ENCODE measurements around the gene EEF2KMT. TPM values are rescaled to one million over a fixed set of nuclear protein-coding genes. Genes with fewer than 3 reads are reported as not detected.

Gene EEF2KMT
- polyA plus RNA-seq, 1 of the 3 experiments (the other 2 are of a cell fraction): 12.9 TPM

GRCh38 chr16:5065813-5066212, 31.8 kb downstream of the EEF2KMT start, which contains the start of gene C16orf89:
C16orf89 (minus strand) TSS chr16:5065956; CDS start chr16:5065908, 48 bp downstream.
- POLR2A ChIA-PET: no interaction called here

More at GRCh38 chr16:5065813-5066212, 31.8 kb downstream of the EEF2KMT start, which contains the start of gene C16orf89:
- Histone ChIP-seq H3K27ac (ENCODE audit: low read depth in 2 of 2, low read length in 1 of 2) (no peak within 1 kb of the TSS), H3K27me3 (ENCODE audit: insufficient read depth) (peaks cover 38% of the 10 kb centered on the region), H3K9me2 (no peaks in the 10 kb centered on the region), H3K4me2 (no peak within 1 kb of the TSS), H3K9ac (no peak within 1 kb of the TSS), H3K79me2 (ENCODE audit: insufficient read depth) (no peaks in the 10 kb centered on the region), H3K4me1 (ENCODE audit: control insufficient read depth in 1 of 2, insufficient read depth in 2 of 2, low read depth in 1 of 2, low read length in 1 of 2) (no peaks in the 10 kb centered on the region), H2AFZ (ENCODE audit: low read depth) (no peak within 1 kb of the TSS), H3K9me3 (no peaks in the 10 kb centered on the region), H3K36me3 (replicated peaks in 1 of 2; ENCODE audit: control insufficient read depth in 1 of 2, insufficient read depth in 2 of 2, low read length in 1 of 2) (no peaks in the 10 kb centered on the region), H3F3A (replicated peaks; ENCODE audit: insufficient read depth) (no peaks in the 10 kb centered on the region), H4K20me1 (ENCODE audit: insufficient read depth) (no peaks in the 10 kb centered on the region), H3K4me3 (ENCODE audit: low read depth in 2 of 2, low read length in 1 of 2) (no peak within 1 kb of the TSS)
- DNase-seq: no peak
- 18% methylated on average over 3 of the region's 10 CpGs for WGBS (ENCODE audit: low lambda C conversion rate)
- CTCF ChIA-PET: interaction anchor here (1.7 kb wide), 1 partner anchor 9 kb away, joined by 5 read pairs; no protein-coding TSS in a partner anchor
- TF ChIP-seq MEF2A (IDR thresholded peaks at IDR 0.05; ENCODE audit: borderline replicate concordance, low read depth) (no peak), TAF1 (IDR thresholded peaks at IDR 0.05; ENCODE audit: borderline replicate concordance, low read depth, low read length) (no peak), GATA2 (CRISPR knock-in tag; IDR thresholded peaks at IDR 0.05) (no peak), RXRA (IDR thresholded peaks at IDR 0.05; ENCODE audit: borderline replicate concordance, low read depth) (no peak), ZBTB33 (IDR thresholded peaks at IDR 0.05; ENCODE audit: borderline replicate concordance, low read depth) (no peak), CTCF (IDR thresholded peaks at IDR 0.05) (no peak), RAD21 (IDR thresholded peaks at IDR 0.05; ENCODE audit: low read length) (no peak), GABPA (IDR thresholded peaks at IDR 0.05; ENCODE audit: low read depth) (no peak), REST (IDR thresholded peaks at IDR 0.05; ENCODE audit: low read depth, low read length) (no peak), CHD2 (IDR thresholded peaks at IDR 0.05; ENCODE audit: low read length, partially characterized antibody) (no peak), EZH2phosphoT487 (IDR thresholded peaks at IDR 0.05; ENCODE audit: borderline replicate concordance, low read depth) (no peak), ELF1 (IDR thresholded peaks at IDR 0.05) (no peak), RCOR1 (IDR thresholded peaks at IDR 0.05; ENCODE audit: low read length) (no peak), YY1 (IDR thresholded peaks at IDR 0.05; ENCODE audit: low read depth) (no peak), PBX3 (IDR thresholded peaks at IDR 0.05) (no peak), FOXJ3 (CRISPR knock-in tag; IDR thresholded peaks at IDR 0.05) (no peak), EP300 (IDR thresholded peaks at IDR 0.05; ENCODE audit: borderline replicate concordance in 1 of 2, low read depth in 1 of 2, low read length in 1 of 2) (no peak), SIN3A (IDR thresholded peaks at IDR 0.05; ENCODE audit: borderline replicate concordance, low read depth, low read length) (no peak)
